Neural cell (in vitro differentiated cells): Measurements from ENCODE around the gene TPP1.

Experiments used
- EZH2 ChIP-seq: fragments of 200-600, 300-800 bp; shearing (Covaris generic), sonication (generic); IDR thresholded peaks from 2 replicates; pipeline ENCODE4 v1.6.1; 2014; ENCODE audit warnings: antibody characterized with exemption, low read length, borderline replicate concordance, mild to moderate bottlenecking; ENCODE audit not compliant: insufficient read depth, poor library complexity, severe bottlenecking
- POLR2AphosphoS5 ChIP-seq: IDR thresholded peaks from 2 replicates; pipeline ENCODE4 v1.6.1; 2012
- TAF1 ChIP-seq: IDR thresholded peaks from 2 replicates; pipeline ENCODE4 v1.6.1; 2012; ENCODE audit warnings: low read depth
- TF ChIP-seq, protein P1 (sequence below): IDR thresholded peaks from 2 replicates; pipeline ENCODE4 v1.6.1; 2012; ENCODE audit warnings: borderline replicate concordance
- TF ChIP-seq, protein P2 (sequence below): fragments of 450-650 bp; IDR thresholded peaks from 2 replicates; pipeline ENCODE4 v1.5.1; 2014; ENCODE audit warnings: antibody characterized with exemption, mild to moderate bottlenecking, moderate library complexity; ENCODE audit not compliant: poor library complexity, severe bottlenecking

DNA sequence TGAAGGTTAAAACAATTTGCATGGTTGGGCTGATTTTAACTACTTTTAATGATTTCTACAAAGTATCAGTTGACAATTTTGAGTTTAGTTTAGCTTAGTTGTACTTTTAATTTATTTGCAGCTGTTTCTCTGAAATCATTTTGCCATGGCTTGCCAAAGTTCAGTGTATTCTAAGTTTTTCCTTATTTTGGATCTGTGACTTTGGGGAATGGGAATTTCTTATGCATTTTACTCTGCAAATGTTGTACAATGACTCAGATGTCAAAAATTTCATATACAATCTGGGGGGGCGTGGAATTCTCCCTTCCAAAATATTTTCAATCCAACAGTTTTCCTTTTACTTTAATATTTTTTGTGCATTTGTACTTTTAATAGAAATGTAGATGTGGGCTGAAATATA is 45.3 kb upstream of the TPP1 start:
- TF ChIP-seq, protein P1, sequence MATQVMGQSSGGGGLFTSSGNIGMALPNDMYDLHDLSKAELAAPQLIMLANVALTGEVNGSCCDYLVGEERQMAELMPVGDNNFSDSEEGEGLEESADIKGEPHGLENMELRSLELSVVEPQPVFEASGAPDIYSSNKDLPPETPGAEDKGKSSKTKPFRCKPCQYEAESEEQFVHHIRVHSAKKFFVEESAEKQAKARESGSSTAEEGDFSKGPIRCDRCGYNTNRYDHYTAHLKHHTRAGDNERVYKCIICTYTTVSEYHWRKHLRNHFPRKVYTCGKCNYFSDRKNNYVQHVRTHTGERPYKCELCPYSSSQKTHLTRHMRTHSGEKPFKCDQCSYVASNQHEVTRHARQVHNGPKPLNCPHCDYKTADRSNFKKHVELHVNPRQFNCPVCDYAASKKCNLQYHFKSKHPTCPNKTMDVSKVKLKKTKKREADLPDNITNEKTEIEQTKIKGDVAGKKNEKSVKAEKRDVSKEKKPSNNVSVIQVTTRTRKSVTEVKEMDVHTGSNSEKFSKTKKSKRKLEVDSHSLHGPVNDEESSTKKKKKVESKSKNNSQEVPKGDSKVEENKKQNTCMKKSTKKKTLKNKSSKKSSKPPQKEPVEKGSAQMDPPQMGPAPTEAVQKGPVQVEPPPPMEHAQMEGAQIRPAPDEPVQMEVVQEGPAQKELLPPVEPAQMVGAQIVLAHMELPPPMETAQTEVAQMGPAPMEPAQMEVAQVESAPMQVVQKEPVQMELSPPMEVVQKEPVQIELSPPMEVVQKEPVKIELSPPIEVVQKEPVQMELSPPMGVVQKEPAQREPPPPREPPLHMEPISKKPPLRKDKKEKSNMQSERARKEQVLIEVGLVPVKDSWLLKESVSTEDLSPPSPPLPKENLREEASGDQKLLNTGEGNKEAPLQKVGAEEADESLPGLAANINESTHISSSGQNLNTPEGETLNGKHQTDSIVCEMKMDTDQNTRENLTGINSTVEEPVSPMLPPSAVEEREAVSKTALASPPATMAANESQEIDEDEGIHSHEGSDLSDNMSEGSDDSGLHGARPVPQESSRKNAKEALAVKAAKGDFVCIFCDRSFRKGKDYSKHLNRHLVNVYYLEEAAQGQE = no peak
- TF ChIP-seq, protein P2, sequence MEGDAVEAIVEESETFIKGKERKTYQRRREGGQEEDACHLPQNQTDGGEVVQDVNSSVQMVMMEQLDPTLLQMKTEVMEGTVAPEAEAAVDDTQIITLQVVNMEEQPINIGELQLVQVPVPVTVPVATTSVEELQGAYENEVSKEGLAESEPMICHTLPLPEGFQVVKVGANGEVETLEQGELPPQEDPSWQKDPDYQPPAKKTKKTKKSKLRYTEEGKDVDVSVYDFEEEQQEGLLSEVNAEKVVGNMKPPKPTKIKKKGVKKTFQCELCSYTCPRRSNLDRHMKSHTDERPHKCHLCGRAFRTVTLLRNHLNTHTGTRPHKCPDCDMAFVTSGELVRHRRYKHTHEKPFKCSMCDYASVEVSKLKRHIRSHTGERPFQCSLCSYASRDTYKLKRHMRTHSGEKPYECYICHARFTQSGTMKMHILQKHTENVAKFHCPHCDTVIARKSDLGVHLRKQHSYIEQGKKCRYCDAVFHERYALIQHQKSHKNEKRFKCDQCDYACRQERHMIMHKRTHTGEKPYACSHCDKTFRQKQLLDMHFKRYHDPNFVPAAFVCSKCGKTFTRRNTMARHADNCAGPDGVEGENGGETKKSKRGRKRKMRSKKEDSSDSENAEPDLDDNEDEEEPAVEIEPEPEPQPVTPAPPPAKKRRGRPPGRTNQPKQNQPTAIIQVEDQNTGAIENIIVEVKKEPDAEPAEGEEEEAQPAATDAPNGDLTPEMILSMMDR = no peak
- no peak for TF ChIP-seq TAF1
- no peak for TF ChIP-seq EZH2
- TF ChIP-seq POLR2AphosphoS5 = no peak
